Activated T-cell treated with anti-CD3 and anti-CD28 coated beads, Interleukin-2, amount 50 U/mL, for 72 hours (primary cell): ENCODE results near the gene UBAP2. TPM values are rescaled to one million over a fixed set of nuclear protein-coding genes. Genes with fewer than 3 reads are reported as not detected.

ENCODE experiments used
- ATAC-seq, 2 donors: fragments of 150-1000 bp; cut with Tn5 transposase; replicated peaks in 1 of 2; 2 replicates each; pipeline ENCODE4 v1.10.0; 2021; ENCODE audit warnings: moderate library complexity in 2 of 2, mild to moderate bottlenecking in 1 of 2
- DNase-seq, 2 donors: peaks; one replicate each; pipeline ENCODE4 v3.0.0; 2021 to 2022; ENCODE audit warnings: mixed read lengths in 1 of 2
- H3K27ac Mint-ChIP-seq: one replicate; pipeline ENCODE4 v1.8.0; 2022; ENCODE audit warnings: mild to moderate bottlenecking, moderate library complexity, mixed read lengths
- H3K27me3 Mint-ChIP-seq: one replicate; pipeline ENCODE4 v1.8.0; 2022; ENCODE audit warnings: low read depth, mixed read lengths
- H3K36me3 Mint-ChIP-seq, 2 donors: one replicate each; pipeline ENCODE4 v1.8.0; 2022; ENCODE audit warnings: mixed read lengths in 2 of 2, mild to moderate bottlenecking in 1 of 2; ENCODE audit not compliant: insufficient read depth in 2 of 2
- H3K4me1 Mint-ChIP-seq: one replicate; pipeline ENCODE4 v1.8.0; 2022; ENCODE audit warnings: low read depth, mixed read lengths
- H3K4me3 Mint-ChIP-seq, 2 donors: one replicate each; pipeline ENCODE4 v1.8.0; 2022; ENCODE audit warnings: mild to moderate bottlenecking in 2 of 2, mixed read lengths in 2 of 2, moderate library complexity in 2 of 2
- H3K9me3 Mint-ChIP-seq, 2 donors: one replicate each; pipeline ENCODE4 v1.8.0; 2022; ENCODE audit warnings: mixed read lengths in 2 of 2
- total RNA-seq, 2 donors: library from RNA; stranded (reverse); gene quantifications; one replicate each; pipeline ENCODE4 v1.2.3, GENCODE V29; 2022

UBAP2 gene
- total RNA-seq, 2 donors from 2014 or later, result 32.1 to 34.5 TPM

GRCh38 chr9:33921967-33922895, 126.5 kb downstream of the UBAP2 start:
- H3K27ac Mint-ChIP-seq, result peak overlapping the region; percentile 3
- peak; percentile 31 to 45 for ATAC-seq

GRCh38 chr9:33919276-33919897, 129.3 kb downstream of the UBAP2 start:
- Mint-ChIP-seq H3K27me3 (no peaks in the 10 kb centered on the region), H3K4me3 (no peak overlapping the region), H3K36me3 (peaks cover 5 to 18% of the 10 kb centered on the region in 2 donors), H3K4me1 (no peaks in the 10 kb centered on the region), H3K27ac (peak overlapping the region; percentile 28), H3K9me3 (no peaks in the 10 kb centered on the region)
- no peak for DNase-seq
- no peak for ATAC-seq

More at GRCh38 chr9:33921967-33922895, 126.5 kb downstream of the UBAP2 start:
- H3K9me3 Mint-ChIP-seq, result no peaks in the 10 kb centered on the region
- H3K27me3 Mint-ChIP-seq, result no peaks in the 10 kb centered on the region
- no peaks in the 10 kb centered on the region for H3K4me1 Mint-ChIP-seq
- H3K36me3 Mint-ChIP-seq, result peaks cover 6 to 12% of the 10 kb centered on the region in 2 donors
- H3K4me3 Mint-ChIP-seq, result no peak overlapping the region
- peak; percentile 21 to 29 for DNase-seq

DNA sequence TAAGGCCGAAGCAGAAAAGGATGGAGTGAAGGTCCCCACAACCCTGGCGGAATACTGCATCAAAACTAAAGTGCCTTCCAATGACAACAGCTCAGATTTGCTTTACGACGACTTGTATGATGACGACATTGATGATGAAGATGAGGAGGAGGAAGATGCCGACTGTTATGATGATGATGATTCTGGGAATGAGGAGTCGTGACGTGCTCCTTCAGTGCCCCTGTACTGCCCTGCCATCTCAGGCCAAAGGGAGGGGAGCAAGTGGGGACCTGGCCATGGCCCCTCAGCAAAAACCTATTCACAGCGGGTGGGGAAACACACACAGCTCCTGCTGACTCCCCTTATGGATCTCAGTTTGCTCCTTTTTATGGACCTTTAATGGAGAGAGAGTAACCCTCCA, 131.7 kb downstream of the UBAP2 start:
- ATAC-seq (no peak), DNase-seq (no peak)
- no peaks in the 10 kb centered on the region for H3K9me3 Mint-ChIP-seq
- H3K4me3 Mint-ChIP-seq, result no peak overlapping the region
- H3K36me3 Mint-ChIP-seq, result peaks cover 5 to 19% of the 10 kb centered on the region in 2 donors
- H3K27ac Mint-ChIP-seq, result no peak overlapping the region
- H3K27me3 Mint-ChIP-seq, result no peaks in the 10 kb centered on the region
- H3K4me1 Mint-ChIP-seq, result no peaks in the 10 kb centered on the region

- Mint-ChIP-seq H3K4me3 (no peak overlapping the region), H3K36me3 (peaks cover 5 to 17% of the 10 kb centered on the region in 2 donors), H3K27ac (peak overlapping the region; percentile 7), H3K4me1 (no peaks in the 10 kb centered on the region), H3K27me3 (no peaks in the 10 kb centered on the region), H3K9me3 (no peaks in the 10 kb centered on the region)
- DNase-seq, result no peak
- no peak for ATAC-seq
These were observed 133.6 kb downstream of the UBAP2 start for GRCh38 chr9:33914887-33915628.

GRCh38 chr9:33913541-33913940, 135.1 kb downstream of the UBAP2 start:
- no peaks in the 10 kb centered on the region for H3K27me3 Mint-ChIP-seq
- no peak overlapping the region for H3K4me3 Mint-ChIP-seq
- peaks cover 4 to 17% of the 10 kb centered on the region in 2 donors for H3K36me3 Mint-ChIP-seq
- no peaks in the 10 kb centered on the region for H3K9me3 Mint-ChIP-seq
- H3K27ac Mint-ChIP-seq, result no peak overlapping the region
- DNase-seq, result no peak
- ATAC-seq, result no peak
- no peaks in the 10 kb centered on the region for H3K4me1 Mint-ChIP-seq

GRCh38 chr9:33908749-33909148, 139.9 kb downstream of the UBAP2 start:
- peaks cover 2% of the 10 kb centered on the region for H3K4me1 Mint-ChIP-seq
- H3K36me3 Mint-ChIP-seq, result peaks cover 0 to 15% of the 10 kb centered on the region in 2 donors

GRCh38 chr9:33908114-33908513, 140.6 kb downstream of the UBAP2 start:
- H3K27ac Mint-ChIP-seq, result no peak overlapping the region
- ATAC-seq, result no peak
- H3K27me3 Mint-ChIP-seq, result no peaks in the 10 kb centered on the region
- H3K36me3 Mint-ChIP-seq, result peaks cover 0 to 15% of the 10 kb centered on the region in 2 donors
- no peak overlapping the region for H3K4me3 Mint-ChIP-seq
- H3K9me3 Mint-ChIP-seq, result no peaks in the 10 kb centered on the region
- no peak for DNase-seq
- peaks cover 7% of the 10 kb centered on the region for H3K4me1 Mint-ChIP-seq

More at GRCh38 chr9:33908749-33909148, 139.9 kb downstream of the UBAP2 start:
- no peak for ATAC-seq
- no peaks in the 10 kb centered on the region for H3K27me3 Mint-ChIP-seq
- no peaks in the 10 kb centered on the region for H3K9me3 Mint-ChIP-seq
- DNase-seq, result no peak
- H3K27ac Mint-ChIP-seq, result no peak overlapping the region
- H3K4me3 Mint-ChIP-seq, result no peak overlapping the region

DNA sequence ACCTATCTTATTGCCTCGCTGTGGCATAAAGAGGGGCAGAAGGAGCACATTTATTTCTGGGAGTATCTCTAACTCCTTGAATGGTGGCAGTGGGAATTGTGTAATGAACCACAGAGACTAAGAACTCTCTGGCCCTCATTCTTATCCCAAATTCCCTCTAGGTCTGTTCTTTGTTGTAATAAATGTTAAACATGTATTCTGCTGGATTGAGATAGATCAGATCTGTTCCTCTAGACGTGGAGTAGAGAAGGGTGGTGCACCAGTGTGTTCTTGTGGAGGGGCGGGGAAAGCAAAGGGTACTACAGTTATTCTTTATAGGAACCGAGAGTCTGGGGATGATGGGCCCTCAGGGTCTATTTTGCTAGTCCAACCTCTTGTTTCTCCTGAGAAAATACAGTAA, 141.3 kb downstream of the UBAP2 start:
- no peak overlapping the region for H3K4me3 Mint-ChIP-seq
- ATAC-seq (no peak), DNase-seq (no peak)
- H3K27ac Mint-ChIP-seq, result no peak overlapping the region
- H3K4me1 Mint-ChIP-seq, result peaks cover 7% of the 10 kb centered on the region
- H3K9me3 Mint-ChIP-seq, result no peaks in the 10 kb centered on the region
- H3K36me3 Mint-ChIP-seq, result peaks cover 0 to 15% of the 10 kb centered on the region in 2 donors
- H3K27me3 Mint-ChIP-seq, result no peaks in the 10 kb centered on the region

DNA sequence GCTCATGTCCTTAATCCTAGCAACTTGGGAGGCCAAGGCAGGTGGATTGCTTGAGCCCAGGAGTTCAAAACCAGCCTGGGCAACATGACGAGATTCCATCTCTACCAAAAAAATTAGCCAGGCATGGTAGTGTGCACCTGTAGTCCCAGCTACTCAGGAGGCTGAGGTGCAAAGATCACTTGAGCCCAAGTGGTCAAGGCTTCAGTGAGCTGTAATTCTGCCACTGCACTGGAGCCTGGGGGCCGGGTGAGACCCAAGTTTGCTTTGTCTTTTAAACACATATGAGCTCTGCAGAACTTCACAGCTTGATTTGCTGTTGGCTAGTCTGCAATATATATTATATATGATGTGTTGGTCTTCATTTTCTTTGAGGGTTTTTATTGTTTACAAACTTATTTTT, 141.9 kb downstream of the UBAP2 start:
- ATAC-seq, result no peak
- H3K27ac Mint-ChIP-seq, result no peak overlapping the region

GRCh38 chr9:33905137-33905536, 143.6 kb downstream of the UBAP2 start:
- no peak for DNase-seq
- Mint-ChIP-seq H3K27ac (no peak overlapping the region), H3K4me3 (no peak overlapping the region), H3K27me3 (no peaks in the 10 kb centered on the region), H3K4me1 (peaks cover 7% of the 10 kb centered on the region), H3K36me3 (peaks cover 1 to 11% of the 10 kb centered on the region in 2 donors), H3K9me3 (no peaks in the 10 kb centered on the region)
- ATAC-seq, result no peak

More for the DNA sequence above, 141.9 kb downstream of the UBAP2 start:
- DNase-seq, result no peak
- H3K9me3 Mint-ChIP-seq, result no peaks in the 10 kb centered on the region
- H3K27me3 Mint-ChIP-seq, result no peaks in the 10 kb centered on the region
- H3K4me3 Mint-ChIP-seq, result no peak overlapping the region
- peaks cover 7% of the 10 kb centered on the region for H3K4me1 Mint-ChIP-seq
- H3K36me3 Mint-ChIP-seq, result peaks cover 1 to 14% of the 10 kb centered on the region in 2 donors

DNA sequence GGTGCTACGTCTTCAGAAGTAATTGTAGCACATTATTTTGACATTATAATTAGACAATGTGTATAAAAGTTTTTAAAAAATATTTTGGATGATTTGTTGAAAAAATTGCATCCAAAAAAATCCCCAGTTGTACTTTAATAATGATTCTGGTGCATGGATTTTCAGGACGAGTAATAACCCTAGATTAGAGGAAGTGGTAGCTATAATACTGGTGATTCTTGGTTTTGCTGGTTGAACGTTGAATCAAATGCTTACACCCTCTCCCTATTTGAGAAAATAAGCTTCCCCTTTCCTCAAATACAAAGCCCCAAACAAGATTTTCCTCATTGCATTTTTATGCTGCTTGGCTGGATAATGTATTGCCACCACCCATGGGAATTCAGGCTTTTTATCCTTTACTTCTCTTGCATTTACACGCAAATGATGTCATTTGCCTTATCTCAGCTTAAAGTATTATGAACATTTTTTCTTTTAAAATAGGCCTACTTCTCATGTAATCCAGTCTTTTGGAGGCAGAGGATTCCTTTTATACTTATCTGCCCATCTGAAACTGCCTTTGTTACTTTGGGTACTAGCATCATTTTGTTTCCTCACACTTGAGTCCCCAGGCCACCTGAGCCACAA, 145.4 kb downstream of the UBAP2 start:
- Mint-ChIP-seq H3K4me1 (peaks cover 7% of the 10 kb centered on the region), H3K27me3 (no peaks in the 10 kb centered on the region), H3K27ac (no peak overlapping the region), H3K9me3 (no peaks in the 10 kb centered on the region), H3K4me3 (no peak overlapping the region), H3K36me3 (peaks cover 1 to 10% of the 10 kb centered on the region in 2 donors)
- ATAC-seq, result no peak
- DNase-seq, result no peak

DNA sequence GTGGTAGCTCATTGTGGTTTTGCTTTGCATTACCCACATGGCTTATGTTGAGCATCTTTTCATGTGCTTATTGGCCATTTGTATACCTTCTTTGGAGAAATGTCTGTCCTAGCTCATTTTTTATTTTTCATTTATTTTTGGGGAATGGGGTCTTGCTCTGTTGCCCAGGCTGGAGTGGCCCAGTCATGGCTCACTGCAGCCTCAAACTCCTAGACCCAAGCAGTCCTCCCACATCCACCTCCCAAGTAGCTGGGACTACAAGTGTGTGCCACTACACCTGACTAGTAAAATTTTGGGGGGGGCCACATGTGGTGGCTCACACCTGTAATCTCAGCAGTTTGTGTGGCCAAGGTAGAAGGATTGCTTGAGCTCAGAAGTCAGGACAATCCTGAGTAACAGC, 154.4 kb downstream of the UBAP2 start:
- Mint-ChIP-seq H3K9me3 (no peaks in the 10 kb centered on the region), H3K4me1 (no peaks in the 10 kb centered on the region), H3K4me3 (no peak overlapping the region), H3K27me3 (no peaks in the 10 kb centered on the region), H3K27ac (no peak overlapping the region), H3K36me3 (peaks cover 0 to 7% of the 10 kb centered on the region in 2 donors)
- no peak for DNase-seq
- no peak for ATAC-seq
